ENCODE measurements around the gene IZUMO3.
"Not testable (repeated sequence)": the region's sequence is repeated elsewhere in the genome, so short reads cannot be mapped to it uniquely, and the experiment has no call there.

The IZUMO3 gene

GRCh38 chr9:24545847-24546522 lies at the start of gene IZUMO3:
Gene IZUMO3, minus strand, starts transcription at chr9:24545897. Its CDS starts 248 bp downstream, at chr9:24545649.
- H3K4me3 Mint-ChIP-seq: no peak within 1 kb of the TSS
- H3K4me1 Mint-ChIP-seq: no peaks in the 10 kb centered on the region
- H3K9me3 Mint-ChIP-seq: peaks cover 40% of the 10 kb centered on the region
- H3K27me3 Mint-ChIP-seq: no peaks in the 10 kb centered on the region
- DNase-seq (ENCODE audit: low spot score in 2 of 2): no peak
- no peaks in the 10 kb centered on the region for H3K36me3 Mint-ChIP-seq (ENCODE audit: insufficient read depth)
- no peak within 1 kb of the TSS for H3K27ac Mint-ChIP-seq (ENCODE audit: low read depth)
- no peak for ATAC-seq (replicated peaks; ENCODE audit: extremely low read depth, poor library complexity, severe bottlenecking)

GRCh38 chr9:24594234-24594850 lies 48.6 kb upstream of the IZUMO3 start:
- H3K9me3 Mint-ChIP-seq: peaks cover 17% of the 10 kb centered on the region

GRCh38 chr9:24590432-24590831 lies 44.7 kb upstream of the IZUMO3 start:
- H3K27ac Mint-ChIP-seq (ENCODE audit: low read depth): no peak overlapping the region
- DNase-seq (ENCODE audit: low spot score in 2 of 2): no peak
- ATAC-seq (replicated peaks; ENCODE audit: extremely low read depth, poor library complexity, severe bottlenecking): no peak
- H3K9me3 Mint-ChIP-seq: peaks cover 4% of the 10 kb centered on the region
- H3K4me3 Mint-ChIP-seq: no peak overlapping the region
- no peaks in the 10 kb centered on the region for H3K4me1 Mint-ChIP-seq
- no peaks in the 10 kb centered on the region for H3K27me3 Mint-ChIP-seq
- no peaks in the 10 kb centered on the region for H3K36me3 Mint-ChIP-seq (ENCODE audit: insufficient read depth)

More at GRCh38 chr9:24594234-24594850, 48.6 kb upstream of the IZUMO3 start:
- ATAC-seq (replicated peaks; ENCODE audit: extremely low read depth, poor library complexity, severe bottlenecking) (no peak), DNase-seq (ENCODE audit: low spot score in 2 of 2) (no peak)
- no peak overlapping the region for H3K4me3 Mint-ChIP-seq
- no peaks in the 10 kb centered on the region for H3K27me3 Mint-ChIP-seq
- no peak overlapping the region for H3K27ac Mint-ChIP-seq (ENCODE audit: low read depth)
- H3K4me1 Mint-ChIP-seq: no peaks in the 10 kb centered on the region
- no peaks in the 10 kb centered on the region for H3K36me3 Mint-ChIP-seq (ENCODE audit: insufficient read depth)

GRCh38 chr9:24587883-24588282 lies 42.2 kb upstream of the IZUMO3 start:
- no peaks in the 10 kb centered on the region for H3K27me3 Mint-ChIP-seq
- H3K36me3 Mint-ChIP-seq (ENCODE audit: insufficient read depth): no peaks in the 10 kb centered on the region
- no peaks in the 10 kb centered on the region for H3K4me1 Mint-ChIP-seq
- DNase-seq (ENCODE audit: low spot score in 2 of 2) (no peak), ATAC-seq (replicated peaks; ENCODE audit: extremely low read depth, poor library complexity, severe bottlenecking) (no peak)
- no peak overlapping the region for H3K27ac Mint-ChIP-seq (ENCODE audit: low read depth)
- peaks cover 4% of the 10 kb centered on the region for H3K9me3 Mint-ChIP-seq
- H3K4me3 Mint-ChIP-seq: no peak overlapping the region

- no peak overlapping the region for H3K27ac Mint-ChIP-seq (ENCODE audit: low read depth)
Observed at GRCh38 chr9:24582146-24583126, 36.7 kb upstream of the IZUMO3 start.

GRCh38 chr9:24580005-24580404 lies 34.3 kb upstream of the IZUMO3 start:
- H3K9me3 Mint-ChIP-seq: not testable (repeated sequence)

More at GRCh38 chr9:24582146-24583126, 36.7 kb upstream of the IZUMO3 start:
- Mint-ChIP-seq H3K9me3 (peaks cover 6% of the 10 kb centered on the region), H3K4me1 (no peaks in the 10 kb centered on the region), H3K27me3 (no peaks in the 10 kb centered on the region), H3K4me3 (no peak overlapping the region), H3K36me3 (ENCODE audit: insufficient read depth) (no peaks in the 10 kb centered on the region)
- no peak for DNase-seq (ENCODE audit: low spot score in 2 of 2)
- ATAC-seq (replicated peaks; ENCODE audit: extremely low read depth, poor library complexity, severe bottlenecking): no peak

GRCh38 chr9:24572406-24572805 lies 26.7 kb upstream of the IZUMO3 start:
- no peaks in the 10 kb centered on the region for H3K4me1 Mint-ChIP-seq
- ATAC-seq (replicated peaks; ENCODE audit: extremely low read depth, poor library complexity, severe bottlenecking): no peak
- no peaks in the 10 kb centered on the region for H3K36me3 Mint-ChIP-seq (ENCODE audit: insufficient read depth)
- no peak overlapping the region for H3K27ac Mint-ChIP-seq (ENCODE audit: low read depth)
- H3K27me3 Mint-ChIP-seq: no peaks in the 10 kb centered on the region
- no peak for DNase-seq (ENCODE audit: low spot score in 2 of 2)
- peaks cover 5% of the 10 kb centered on the region for H3K9me3 Mint-ChIP-seq
- H3K4me3 Mint-ChIP-seq: no peak overlapping the region

More at GRCh38 chr9:24580005-24580404, 34.3 kb upstream of the IZUMO3 start:
- H3K27ac Mint-ChIP-seq (ENCODE audit: low read depth); H3K4me3 Mint-ChIP-seq; H3K36me3 Mint-ChIP-seq (ENCODE audit: insufficient read depth); H3K27me3 Mint-ChIP-seq; ATAC-seq (replicated peaks; ENCODE audit: extremely low read depth, poor library complexity, severe bottlenecking); H3K4me1 Mint-ChIP-seq; DNase-seq (ENCODE audit: low spot score in 2 of 2): not testable (repeated sequence)

GRCh38 chr9:24561957-24562356 lies 16.3 kb upstream of the IZUMO3 start:
- DNase-seq (ENCODE audit: low spot score in 2 of 2) (no peak), ATAC-seq (replicated peaks; ENCODE audit: extremely low read depth, poor library complexity, severe bottlenecking) (no peak)
- H3K27me3 Mint-ChIP-seq: no peaks in the 10 kb centered on the region
- peaks cover 2% of the 10 kb centered on the region for H3K36me3 Mint-ChIP-seq (ENCODE audit: insufficient read depth)
- no peak overlapping the region for H3K27ac Mint-ChIP-seq (ENCODE audit: low read depth)
- H3K9me3 Mint-ChIP-seq: peaks cover 31% of the 10 kb centered on the region
- H3K4me3 Mint-ChIP-seq: no peak overlapping the region
- H3K4me1 Mint-ChIP-seq: no peaks in the 10 kb centered on the region

GRCh38 chr9:24553183-24553552 lies 7.5 kb upstream of the IZUMO3 start:
- DNase-seq (ENCODE audit: low spot score in 2 of 2) (no peak), ATAC-seq (replicated peaks; ENCODE audit: extremely low read depth, poor library complexity, severe bottlenecking) (no peak)
- Mint-ChIP-seq H3K36me3 (ENCODE audit: insufficient read depth) (no peaks in the 10 kb centered on the region), H3K4me1 (no peaks in the 10 kb centered on the region), H3K27me3 (no peaks in the 10 kb centered on the region), H3K9me3 (peaks cover 18% of the 10 kb centered on the region), H3K27ac (ENCODE audit: low read depth) (no peak overlapping the region), H3K4me3 (no peak overlapping the region)

GRCh38 chr9:24552526-24553182 lies 7.0 kb upstream of the IZUMO3 start:
- H3K9me3 Mint-ChIP-seq: peaks cover 22% of the 10 kb centered on the region

GRCh38 chr9:24545285-24545684 lies 412 bp downstream of the IZUMO3 start:
- H3K4me1 Mint-ChIP-seq: no peaks in the 10 kb centered on the region
- H3K9me3 Mint-ChIP-seq: peaks cover 40% of the 10 kb centered on the region
- H3K4me3 Mint-ChIP-seq: no peak overlapping the region
- no peaks in the 10 kb centered on the region for H3K27me3 Mint-ChIP-seq
- H3K36me3 Mint-ChIP-seq (ENCODE audit: insufficient read depth): no peaks in the 10 kb centered on the region
- ATAC-seq (replicated peaks; ENCODE audit: extremely low read depth, poor library complexity, severe bottlenecking) (no peak), DNase-seq (ENCODE audit: low spot score in 2 of 2) (no peak)
- H3K27ac Mint-ChIP-seq (ENCODE audit: low read depth): no peak overlapping the region

More at GRCh38 chr9:24552526-24553182, 7.0 kb upstream of the IZUMO3 start:
- DNase-seq (ENCODE audit: low spot score in 2 of 2) (no peak), ATAC-seq (replicated peaks; ENCODE audit: extremely low read depth, poor library complexity, severe bottlenecking) (no peak)
- Mint-ChIP-seq H3K4me1 (no peaks in the 10 kb centered on the region), H3K27me3 (no peaks in the 10 kb centered on the region), H3K36me3 (ENCODE audit: insufficient read depth) (no peaks in the 10 kb centered on the region), H3K27ac (ENCODE audit: low read depth) (no peak overlapping the region), H3K4me3 (no peak overlapping the region)

- H3K27ac Mint-ChIP-seq (ENCODE audit: low read depth): no peak overlapping the region
- H3K9me3 Mint-ChIP-seq: peaks cover 27% of the 10 kb centered on the region
- H3K4me1 Mint-ChIP-seq: no peaks in the 10 kb centered on the region
- H3K36me3 Mint-ChIP-seq (ENCODE audit: insufficient read depth): no peaks in the 10 kb centered on the region
- no peak for DNase-seq (ENCODE audit: low spot score in 2 of 2)
- H3K4me3 Mint-ChIP-seq: no peak overlapping the region
- ATAC-seq (replicated peaks; ENCODE audit: extremely low read depth, poor library complexity, severe bottlenecking): no peak
- no peaks in the 10 kb centered on the region for H3K27me3 Mint-ChIP-seq
Observed at GRCh38 chr9:24518545-24518944, 27.2 kb downstream of the IZUMO3 start.

Measured in central memory CD8-positive, alpha-beta T cell (primary cell).